ENCODE data around the gene DNAH5. TPM values are rescaled to one million over a fixed set of nuclear protein-coding genes. Genes with fewer than 3 reads are reported as not detected.

Gene DNAH5
- total and polyA plus RNA-seq, 2 donors = 0.24 to 0.25 TPM

GRCh38 chr5:13921578-13921977, 22.9 kb downstream of the DNAH5 start:
- no peak for DNase-seq (ENCODE audit: low read depth in 6 of 9, low spot score in 9 of 9)
- no peaks in the 10 kb centered on the region for H3K27me3 ChIP-seq (ENCODE audit: control insufficient read depth in 2 of 2, insufficient read depth in 1 of 2, low read length in 1 of 2)
- WGBS = 70% methylated on average over 2 of the region's 2 CpGs

GRCh38 chr5:13919786-13920185, 24.7 kb downstream of the DNAH5 start:
- no peaks in the 10 kb centered on the region for H3K27me3 ChIP-seq (ENCODE audit: control insufficient read depth in 2 of 2, insufficient read depth in 1 of 2, low read length in 1 of 2)
- 100% methylated on average over 1 of the region's 1 CpG for WGBS
- no peak overlapping the region for H3K27ac ChIP-seq (ENCODE audit: low read depth in 1 of 2, low read length in 1 of 2)
- DNase-seq (ENCODE audit: low read depth in 6 of 9, low spot score in 9 of 9) = no peak
- no peaks in the 10 kb centered on the region for H3K9me3 ChIP-seq (ENCODE audit: control insufficient read depth in 2 of 2, insufficient read depth in 1 of 2, low read length in 1 of 2)
- no peak overlapping the region for H3K4me3 ChIP-seq (ENCODE audit: low read length in 2 of 2)
- H3K4me1 ChIP-seq (ENCODE audit: control insufficient read depth in 2 of 2, insufficient read depth in 2 of 2, low read length in 2 of 2) = no peaks in the 10 kb centered on the region
- no peaks in the 10 kb centered on the region for H3K36me3 ChIP-seq (ENCODE audit: control insufficient read depth in 2 of 2, insufficient read depth in 2 of 2, low read length in 1 of 2)

More at GRCh38 chr5:13921578-13921977, 22.9 kb downstream of the DNAH5 start:
- Histone ChIP-seq H3K4me1 (ENCODE audit: control insufficient read depth in 2 of 2, insufficient read depth in 2 of 2, low read length in 2 of 2) (no peaks in the 10 kb centered on the region), H3K27ac (ENCODE audit: low read depth in 1 of 2, low read length in 1 of 2) (no peak overlapping the region), H3K36me3 (ENCODE audit: control insufficient read depth in 2 of 2, insufficient read depth in 2 of 2, low read length in 1 of 2) (no peaks in the 10 kb centered on the region), H3K9me3 (ENCODE audit: control insufficient read depth in 2 of 2, insufficient read depth in 1 of 2, low read length in 1 of 2) (no peaks in the 10 kb centered on the region), H3K4me3 (ENCODE audit: low read length in 2 of 2) (no peak overlapping the region)

GRCh38 chr5:13919087-13919486, 25.4 kb downstream of the DNAH5 start:
- H3K9me3 ChIP-seq (ENCODE audit: control insufficient read depth in 2 of 2, insufficient read depth in 1 of 2, low read length in 1 of 2) = no peaks in the 10 kb centered on the region
- no peaks in the 10 kb centered on the region for H3K36me3 ChIP-seq (ENCODE audit: control insufficient read depth in 2 of 2, insufficient read depth in 2 of 2, low read length in 1 of 2)
- H3K27me3 ChIP-seq (ENCODE audit: control insufficient read depth in 2 of 2, insufficient read depth in 1 of 2, low read length in 1 of 2) = no peaks in the 10 kb centered on the region
- H3K27ac ChIP-seq (ENCODE audit: low read depth in 1 of 2, low read length in 1 of 2) = no peak overlapping the region
- 92% methylated on average over 15 of the region's 15 CpGs for WGBS
- H3K4me3 ChIP-seq (ENCODE audit: low read length in 2 of 2) = no peak overlapping the region
- no peaks in the 10 kb centered on the region for H3K4me1 ChIP-seq (ENCODE audit: control insufficient read depth in 2 of 2, insufficient read depth in 2 of 2, low read length in 2 of 2)
- no peak for DNase-seq (ENCODE audit: low read depth in 6 of 9, low spot score in 9 of 9)

- H3K36me3 ChIP-seq (ENCODE audit: control insufficient read depth in 2 of 2, insufficient read depth in 2 of 2, low read length in 1 of 2) = no peaks in the 10 kb centered on the region
- WGBS = 93% methylated on average over 5 of the region's 5 CpGs
- no peaks in the 10 kb centered on the region for H3K27me3 ChIP-seq (ENCODE audit: control insufficient read depth in 2 of 2, insufficient read depth in 1 of 2, low read length in 1 of 2)
- no peak overlapping the region for H3K4me3 ChIP-seq (ENCODE audit: low read length in 2 of 2)
- H3K27ac ChIP-seq (ENCODE audit: low read depth in 1 of 2, low read length in 1 of 2) = no peak overlapping the region
- no peak for DNase-seq (ENCODE audit: low read depth in 6 of 9, low spot score in 9 of 9)
- H3K9me3 ChIP-seq (ENCODE audit: control insufficient read depth in 2 of 2, insufficient read depth in 1 of 2, low read length in 1 of 2) = no peaks in the 10 kb centered on the region
- no peaks in the 10 kb centered on the region for H3K4me1 ChIP-seq (ENCODE audit: control insufficient read depth in 2 of 2, insufficient read depth in 2 of 2, low read length in 2 of 2)
Measured at GRCh38 chr5:13917061-13917460, 27.4 kb downstream of the DNAH5 start.

GRCh38 chr5:13913962-13914361, 30.5 kb downstream of the DNAH5 start:
- H3K9me3 ChIP-seq (ENCODE audit: control insufficient read depth in 2 of 2, insufficient read depth in 1 of 2, low read length in 1 of 2) = no peaks in the 10 kb centered on the region
- WGBS = 94% methylated on average over 3 of the region's 3 CpGs

GRCh38 chr5:13910637-13911288, 33.7 kb downstream of the DNAH5 start:
- WGBS = 90% methylated on average over 13 of the region's 13 CpGs
- Histone ChIP-seq H3K4me1 (ENCODE audit: control insufficient read depth in 2 of 2, insufficient read depth in 2 of 2, low read length in 2 of 2) (no peaks in the 10 kb centered on the region), H3K27me3 (ENCODE audit: control insufficient read depth in 2 of 2, insufficient read depth in 1 of 2, low read length in 1 of 2) (no peaks in the 10 kb centered on the region), H3K36me3 (ENCODE audit: control insufficient read depth in 2 of 2, insufficient read depth in 2 of 2, low read length in 1 of 2) (no peaks in the 10 kb centered on the region), H3K9me3 (ENCODE audit: control insufficient read depth in 2 of 2, insufficient read depth in 1 of 2, low read length in 1 of 2) (no peaks in the 10 kb centered on the region), H3K27ac (ENCODE audit: low read depth in 1 of 2, low read length in 1 of 2) (no peak overlapping the region), H3K4me3 (ENCODE audit: low read length in 2 of 2) (no peak overlapping the region)
- no peak for DNase-seq (ENCODE audit: low read depth in 6 of 9, low spot score in 9 of 9)

More at GRCh38 chr5:13913962-13914361, 30.5 kb downstream of the DNAH5 start:
- Histone ChIP-seq H3K27me3 (ENCODE audit: control insufficient read depth in 2 of 2, insufficient read depth in 1 of 2, low read length in 1 of 2) (no peaks in the 10 kb centered on the region), H3K36me3 (ENCODE audit: control insufficient read depth in 2 of 2, insufficient read depth in 2 of 2, low read length in 1 of 2) (no peaks in the 10 kb centered on the region), H3K27ac (ENCODE audit: low read depth in 1 of 2, low read length in 1 of 2) (no peak overlapping the region), H3K4me1 (ENCODE audit: control insufficient read depth in 2 of 2, insufficient read depth in 2 of 2, low read length in 2 of 2) (no peaks in the 10 kb centered on the region), H3K4me3 (ENCODE audit: low read length in 2 of 2) (no peak overlapping the region)
- DNase-seq (ENCODE audit: low read depth in 6 of 9, low spot score in 9 of 9) = no peak

- H3K36me3 ChIP-seq (ENCODE audit: control insufficient read depth in 2 of 2, insufficient read depth in 2 of 2, low read length in 1 of 2) = no peaks in the 10 kb centered on the region
- H3K27me3 ChIP-seq (ENCODE audit: control insufficient read depth in 2 of 2, insufficient read depth in 1 of 2, low read length in 1 of 2) = no peaks in the 10 kb centered on the region
- 83% methylated on average over 2 of the region's 2 CpGs for WGBS
- H3K9me3 ChIP-seq (ENCODE audit: control insufficient read depth in 2 of 2, insufficient read depth in 1 of 2, low read length in 1 of 2) = no peaks in the 10 kb centered on the region
- H3K4me3 ChIP-seq (ENCODE audit: low read length in 2 of 2) = no peak overlapping the region
- no peak for DNase-seq (ENCODE audit: low read depth in 6 of 9, low spot score in 9 of 9)
- no peaks in the 10 kb centered on the region for H3K4me1 ChIP-seq (ENCODE audit: control insufficient read depth in 2 of 2, insufficient read depth in 2 of 2, low read length in 2 of 2)
- H3K27ac ChIP-seq (ENCODE audit: low read depth in 1 of 2, low read length in 1 of 2) = no peak overlapping the region
Measured at GRCh38 chr5:13910201-13910600, 34.3 kb downstream of the DNAH5 start.

GRCh38 chr5:13909271-13909670, 35.2 kb downstream of the DNAH5 start:
- H3K27me3 ChIP-seq (ENCODE audit: control insufficient read depth in 2 of 2, insufficient read depth in 1 of 2, low read length in 1 of 2) = no peaks in the 10 kb centered on the region
- no peaks in the 10 kb centered on the region for H3K4me1 ChIP-seq (ENCODE audit: control insufficient read depth in 2 of 2, insufficient read depth in 2 of 2, low read length in 2 of 2)
- no peak overlapping the region for H3K4me3 ChIP-seq (ENCODE audit: low read length in 2 of 2)
- no peaks in the 10 kb centered on the region for H3K9me3 ChIP-seq (ENCODE audit: control insufficient read depth in 2 of 2, insufficient read depth in 1 of 2, low read length in 1 of 2)
- DNase-seq (ENCODE audit: low read depth in 6 of 9, low spot score in 9 of 9) = no peak
- H3K27ac ChIP-seq (ENCODE audit: low read depth in 1 of 2, low read length in 1 of 2) = no peak overlapping the region
- WGBS = 97% methylated on average over 1 of the region's 1 CpG
- H3K36me3 ChIP-seq (ENCODE audit: control insufficient read depth in 2 of 2, insufficient read depth in 2 of 2, low read length in 1 of 2) = no peaks in the 10 kb centered on the region

GRCh38 chr5:13898569-13898968, 45.9 kb downstream of the DNAH5 start:
- DNase-seq (ENCODE audit: low read depth in 6 of 9, low spot score in 9 of 9) = no peak
- Histone ChIP-seq H3K36me3 (ENCODE audit: control insufficient read depth in 2 of 2, insufficient read depth in 2 of 2, low read length in 1 of 2) (no peaks in the 10 kb centered on the region), H3K4me1 (ENCODE audit: control insufficient read depth in 2 of 2, insufficient read depth in 2 of 2, low read length in 2 of 2) (no peaks in the 10 kb centered on the region), H3K4me3 (ENCODE audit: low read length in 2 of 2) (no peak overlapping the region), H3K27ac (ENCODE audit: low read depth in 1 of 2, low read length in 1 of 2) (no peak overlapping the region), H3K9me3 (ENCODE audit: control insufficient read depth in 2 of 2, insufficient read depth in 1 of 2, low read length in 1 of 2) (no peaks in the 10 kb centered on the region), H3K27me3 (ENCODE audit: control insufficient read depth in 2 of 2, insufficient read depth in 1 of 2, low read length in 1 of 2) (no peaks in the 10 kb centered on the region)
- WGBS = 95% methylated on average over 6 of the region's 6 CpGs
